Measurements from ENCODE around the gene TXNDC11.

DNA sequence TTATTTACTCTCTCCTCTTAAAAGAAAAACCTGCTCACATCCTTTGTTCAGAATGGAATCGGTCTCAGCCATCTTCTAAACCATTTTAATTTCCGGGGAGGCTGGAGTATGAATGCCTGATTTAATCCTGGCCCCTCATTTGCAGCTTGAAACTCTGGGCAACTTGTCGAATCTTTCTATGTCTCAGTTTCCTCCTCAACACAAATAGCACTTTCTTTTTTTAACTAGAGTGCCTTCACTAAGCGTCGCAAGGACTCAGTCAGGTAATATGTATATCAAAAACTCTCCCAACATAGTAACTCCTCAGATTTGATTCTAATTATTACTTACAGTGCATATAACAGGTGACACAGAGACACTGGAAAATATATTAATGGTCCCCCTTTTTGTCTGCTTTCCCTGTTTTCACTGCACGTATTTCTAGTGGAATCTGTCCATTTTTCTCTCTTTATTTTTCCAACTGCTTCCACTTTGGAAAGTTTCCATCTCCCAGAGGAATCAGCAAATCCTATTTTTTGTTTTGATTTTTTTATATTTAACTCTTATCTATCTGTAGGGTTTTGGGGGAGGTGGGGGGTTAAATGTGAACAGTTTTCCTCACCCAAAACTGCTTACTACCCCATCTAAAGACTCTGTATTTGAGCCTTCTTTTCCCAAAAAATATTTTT lies 55.8 kb downstream of the TXNDC11 start:
- TF ChIP-seq, protein P1, sequence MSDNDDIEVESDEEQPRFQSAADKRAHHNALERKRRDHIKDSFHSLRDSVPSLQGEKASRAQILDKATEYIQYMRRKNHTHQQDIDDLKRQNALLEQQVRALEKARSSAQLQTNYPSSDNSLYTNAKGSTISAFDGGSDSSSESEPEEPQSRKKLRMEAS (IDR thresholded peaks at IDR 0.05; ENCODE audit: insufficient read depth, insufficient read length) = no peak
- TF ChIP-seq, protein P2, sequence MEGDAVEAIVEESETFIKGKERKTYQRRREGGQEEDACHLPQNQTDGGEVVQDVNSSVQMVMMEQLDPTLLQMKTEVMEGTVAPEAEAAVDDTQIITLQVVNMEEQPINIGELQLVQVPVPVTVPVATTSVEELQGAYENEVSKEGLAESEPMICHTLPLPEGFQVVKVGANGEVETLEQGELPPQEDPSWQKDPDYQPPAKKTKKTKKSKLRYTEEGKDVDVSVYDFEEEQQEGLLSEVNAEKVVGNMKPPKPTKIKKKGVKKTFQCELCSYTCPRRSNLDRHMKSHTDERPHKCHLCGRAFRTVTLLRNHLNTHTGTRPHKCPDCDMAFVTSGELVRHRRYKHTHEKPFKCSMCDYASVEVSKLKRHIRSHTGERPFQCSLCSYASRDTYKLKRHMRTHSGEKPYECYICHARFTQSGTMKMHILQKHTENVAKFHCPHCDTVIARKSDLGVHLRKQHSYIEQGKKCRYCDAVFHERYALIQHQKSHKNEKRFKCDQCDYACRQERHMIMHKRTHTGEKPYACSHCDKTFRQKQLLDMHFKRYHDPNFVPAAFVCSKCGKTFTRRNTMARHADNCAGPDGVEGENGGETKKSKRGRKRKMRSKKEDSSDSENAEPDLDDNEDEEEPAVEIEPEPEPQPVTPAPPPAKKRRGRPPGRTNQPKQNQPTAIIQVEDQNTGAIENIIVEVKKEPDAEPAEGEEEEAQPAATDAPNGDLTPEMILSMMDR (IDR thresholded peaks at IDR 0.05; ENCODE audit: extremely low read depth in 1 of 2, insufficient read depth in 1 of 2, low read depth in 1 of 2, low read length in 2 of 2) = no peak
- TF ChIP-seq EZH2 (IDR thresholded peaks at IDR 0.05; ENCODE audit: borderline replicate concordance, low read depth, low read length, severe bottlenecking) = no peak
- no peak for TF ChIP-seq POLR2AphosphoS5 (IDR thresholded peaks at IDR 0.05; ENCODE audit: insufficient read depth, low read depth, low read length)
- no peak for TF ChIP-seq POLR2A (IDR thresholded peaks at IDR 0.05; ENCODE audit: low read depth, low read length)
- no peak for TF ChIP-seq FOS (IDR thresholded peaks at IDR 0.05; ENCODE audit: borderline replicate concordance, insufficient read depth, low read length)
- no peak for TF ChIP-seq JUN (IDR thresholded peaks at IDR 0.05; ENCODE audit: borderline replicate concordance, insufficient read depth, insufficient read length, low read depth)

Data from endothelial cell of umbilical vein (primary cell).